Middle frontal gyrus (tissue), 1 donor: Measurements from ENCODE around the gene ATXN1.
"Not testable (repeated sequence)": the region's sequence is repeated elsewhere in the genome, so short reads cannot be mapped to it uniquely, and the experiment has no call there.

ENCODE experiments used
- DNase-seq: peaks from one replicate; pipeline ENCODE4 v3.0.0-alpha.2; 2015; ENCODE audit warnings: low spot score; ENCODE audit errors: extremely low spot score

ATXN1 gene

DNA sequence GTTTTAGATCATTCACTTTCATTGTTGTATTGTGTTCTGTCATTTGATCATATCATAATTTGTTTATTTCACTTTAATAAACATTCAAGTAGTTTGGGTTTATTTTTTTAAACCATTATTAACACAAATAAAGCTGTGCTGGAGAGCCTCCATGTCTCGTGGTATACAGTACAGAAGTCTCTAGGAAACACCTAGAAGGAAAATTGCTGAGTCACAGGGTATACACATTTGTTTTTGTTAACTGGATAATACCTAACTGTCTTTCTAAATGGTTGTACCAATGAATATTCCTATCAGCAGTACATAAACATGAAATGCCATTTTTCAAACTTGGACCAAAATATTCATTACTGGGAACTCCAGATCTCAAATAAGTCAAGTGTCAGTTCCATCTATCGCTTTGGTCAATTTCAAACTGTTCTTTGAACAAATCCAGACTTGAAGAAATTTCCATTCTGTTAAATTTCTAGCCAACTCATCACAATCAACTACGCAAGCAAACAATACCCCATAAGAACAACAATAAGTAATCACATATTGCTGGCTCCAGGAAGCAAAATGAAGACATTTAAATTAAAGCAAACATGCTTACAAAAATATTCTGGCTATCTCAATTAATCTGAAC lies 138.1 kb downstream of the ATXN1 start:
- DNase-seq: no peak

GRCh38 chr6:16622193-16622592 lies 139.1 kb downstream of the ATXN1 start:
- DNase-seq: no peak

DNA sequence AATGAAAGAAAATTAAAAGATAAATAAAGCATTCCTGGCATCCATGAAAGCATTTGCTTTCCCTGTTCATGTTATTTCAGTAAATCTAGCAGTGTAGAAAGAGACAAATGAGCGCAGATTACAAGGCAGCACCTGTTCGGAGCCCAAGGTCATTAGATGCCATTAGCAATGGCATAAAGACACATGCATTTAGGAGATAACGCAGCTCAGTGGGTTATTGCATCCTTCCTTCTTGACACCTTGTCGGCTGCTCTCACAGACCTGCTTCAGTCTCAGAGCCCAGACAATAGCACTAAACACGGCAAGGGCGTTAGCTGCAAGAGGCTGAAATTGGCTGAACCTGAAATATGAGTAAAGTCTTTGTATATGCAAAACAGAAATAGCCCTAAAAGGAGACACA lies 140.3 kb downstream of the ATXN1 start:
- DNase-seq: no peak

DNA sequence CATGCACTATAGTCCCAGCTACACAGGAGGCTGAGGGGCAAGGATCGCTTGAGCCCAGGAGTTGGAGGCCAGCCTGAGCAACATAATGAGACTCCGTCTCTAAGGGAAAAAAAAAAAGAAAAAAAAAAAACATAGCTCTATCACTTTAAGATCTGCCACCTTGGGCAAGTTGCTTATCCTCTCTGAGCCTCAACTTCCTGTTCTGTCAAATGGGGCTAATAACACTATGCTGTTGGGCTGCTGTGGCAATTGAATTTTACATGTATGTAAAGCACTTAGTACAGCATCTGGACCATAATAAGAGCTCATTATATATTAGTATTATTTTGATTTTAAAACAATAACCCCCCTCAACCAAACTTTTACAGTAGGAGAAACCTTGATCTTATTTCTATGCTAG lies 141.5 kb downstream of the ATXN1 start:
- no peak for DNase-seq

GRCh38 chr6:16618962-16619361 lies 142.3 kb downstream of the ATXN1 start:
- DNase-seq: no peak

DNA sequence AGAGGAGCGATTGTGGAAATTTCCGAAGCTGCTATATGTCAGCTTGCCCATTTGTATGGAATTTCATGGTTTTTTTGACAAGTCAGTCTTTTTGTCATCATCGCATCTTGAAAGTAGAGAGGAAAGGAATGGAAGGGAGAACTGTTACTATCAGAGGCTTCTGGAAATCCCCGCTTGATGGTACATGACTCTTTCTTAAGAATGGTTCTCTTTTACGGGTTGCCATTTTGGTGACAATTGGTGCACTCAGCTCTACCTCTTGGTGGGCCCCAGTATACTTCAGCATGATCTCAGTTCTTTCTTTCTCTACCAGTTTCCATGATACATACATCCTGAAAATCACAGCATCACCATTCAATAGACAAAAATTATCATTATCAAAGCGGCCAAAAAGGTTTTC lies 146.0 kb downstream of the ATXN1 start:
- not testable (repeated sequence) for DNase-seq

- DNase-seq: not testable (repeated sequence)
These were observed 147.1 kb downstream of the ATXN1 start for GRCh38 chr6:16614143-16614542.

- not testable (repeated sequence) for DNase-seq
These were observed 147.8 kb downstream of the ATXN1 start for GRCh38 chr6:16613504-16613903.

- no peak for DNase-seq
These were observed 152.8 kb downstream of the ATXN1 start for GRCh38 chr6:16608444-16608843.

- no peak for DNase-seq
These were observed 159.2 kb downstream of the ATXN1 start for GRCh38 chr6:16602035-16602434.

DNA sequence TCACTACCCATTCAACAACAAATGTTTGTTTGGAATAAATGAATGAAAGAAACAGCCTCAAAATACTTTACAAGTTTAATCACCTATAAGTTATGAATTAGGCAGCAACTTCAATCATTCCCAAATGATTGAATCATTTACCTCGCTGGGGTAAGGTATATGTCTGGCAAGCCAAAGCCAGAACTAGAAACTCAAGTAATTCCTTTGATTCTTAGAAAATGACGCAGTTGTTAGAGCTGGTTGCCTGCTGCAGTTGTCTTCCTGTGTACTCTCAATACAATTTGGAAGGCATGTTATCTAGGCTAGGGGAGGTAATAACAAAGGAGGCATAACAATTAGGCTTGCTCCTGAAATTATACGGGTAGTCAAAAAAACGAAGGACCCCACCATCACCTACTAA lies 160.6 kb downstream of the ATXN1 start:
- DNase-seq: no peak

DNA sequence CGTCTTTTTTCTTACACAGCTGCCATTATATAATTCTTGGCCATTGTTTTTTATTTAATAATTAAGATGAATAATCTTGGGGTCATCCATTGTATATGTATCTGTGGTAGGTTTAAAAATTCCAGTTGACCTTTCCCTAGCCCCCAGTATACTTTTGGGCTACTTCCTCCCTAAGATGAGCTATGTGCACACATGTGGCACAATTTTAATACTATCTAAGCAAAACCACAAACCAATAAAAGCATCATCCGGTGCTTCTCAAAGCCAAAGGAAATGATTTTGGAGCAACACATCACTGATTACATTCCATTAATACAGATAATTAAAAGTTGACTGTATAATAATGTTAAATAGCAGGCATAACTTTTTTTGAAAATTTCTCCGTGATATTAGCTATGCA lies 161.2 kb downstream of the ATXN1 start:
- no peak for DNase-seq

- no peak for DNase-seq
These were observed 164.5 kb downstream of the ATXN1 start for GRCh38 chr6:16596616-16597331.

DNA sequence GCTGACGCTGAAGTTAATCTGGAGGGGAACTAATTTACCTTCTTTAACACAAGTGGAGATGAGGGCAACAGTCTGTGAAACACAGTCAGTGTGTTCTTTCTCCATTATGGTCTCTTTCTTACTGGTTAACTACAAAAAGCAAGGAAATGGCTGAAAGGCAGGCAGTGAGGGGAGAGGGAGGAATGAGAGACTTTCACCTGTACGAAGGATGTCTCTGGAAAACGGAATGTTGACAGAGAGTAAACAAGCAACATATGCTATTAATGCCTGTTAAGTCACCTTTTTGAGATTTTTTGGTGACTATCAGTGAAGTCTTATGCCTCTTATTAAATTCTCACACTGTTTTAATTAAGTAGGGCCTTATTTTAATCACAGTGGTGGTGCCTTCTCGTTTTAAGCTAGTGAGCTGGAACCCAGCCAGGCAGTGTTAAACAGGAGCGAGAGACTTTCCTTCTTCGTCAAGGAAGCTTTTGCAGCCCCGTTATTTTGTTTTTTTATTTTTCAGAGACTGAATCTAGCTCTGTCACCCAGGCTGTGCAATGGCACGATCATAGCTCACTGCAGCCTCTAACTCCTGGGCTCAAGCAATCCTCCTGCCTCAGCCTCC lies 165.6 kb downstream of the ATXN1 start:
- DNase-seq: no peak

- no peak for DNase-seq
These were observed 166.4 kb downstream of the ATXN1 start for GRCh38 chr6:16594849-16595248.

DNA sequence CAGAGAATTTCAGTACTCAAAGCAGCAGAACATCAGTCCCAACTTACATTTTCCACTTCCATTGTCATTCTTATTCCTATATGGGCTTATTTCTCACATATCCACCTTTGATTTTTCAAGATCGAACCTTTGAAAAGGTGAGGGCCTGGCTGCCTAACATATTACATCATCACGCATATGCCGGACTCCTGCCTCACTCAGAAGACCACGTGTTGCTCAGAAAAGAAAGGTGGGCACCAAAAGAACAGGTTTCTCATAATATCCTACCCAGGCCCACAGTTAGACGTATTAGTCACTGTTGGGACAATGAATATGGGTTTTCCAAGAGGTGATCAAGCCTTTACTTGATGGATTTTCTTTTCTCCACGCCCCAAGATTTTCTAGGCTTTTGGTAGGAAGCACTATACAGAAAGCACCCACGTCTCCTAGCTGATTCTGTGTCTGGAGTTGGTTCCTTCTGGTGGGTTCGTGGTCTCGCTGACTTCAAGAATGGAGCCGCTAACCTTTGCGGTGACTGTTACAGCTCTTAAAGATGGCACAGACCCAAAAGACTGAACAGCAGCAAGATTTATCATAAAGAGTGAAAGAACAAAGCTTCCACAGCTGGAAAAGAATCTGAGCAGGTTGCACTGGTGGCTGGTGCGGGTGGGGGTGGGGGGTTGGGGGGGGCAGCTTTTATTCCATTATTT lies 168.9 kb downstream of the ATXN1 start:
- no peak for DNase-seq

GRCh38 chr6:16591396-16592222 lies 169.7 kb downstream of the ATXN1 start:
- DNase-seq: no peak

GRCh38 chr6:16585805-16586204 lies 175.5 kb downstream of the ATXN1 start:
- DNase-seq: no peak

- DNase-seq: no peak
These were observed 178.0 kb downstream of the ATXN1 start for GRCh38 chr6:16583144-16583762.

- no peak for DNase-seq
These were observed 178.7 kb downstream of the ATXN1 start for GRCh38 chr6:16582446-16583143.
